Cardiac muscle cell (in vitro differentiated cells and primary cell): ENCODE measurements around the gene FGFR2. TPM values are rescaled to one million over a fixed set of nuclear protein-coding genes. Genes with fewer than 3 reads are reported as not detected.
"Not testable (repeated sequence)": the region's sequence is repeated elsewhere in the genome, so short reads cannot be mapped to it uniquely, and the experiment has no call there.

ENCODE experiments used
- DNase-seq, 2 donors: peaks; one replicate each; pipeline versions ENCODE4 v3.0.0 to v3.0.0-alpha.2; 2010 to 2017; ENCODE audit warnings: low read depth in 1 of 2, low spot score in 1 of 2
- H3K27ac ChIP-seq: fragments of 200-600 bp; sonication (generic); 2 replicates; pipeline ENCODE4 v1.5.1; 2016
- H3K27me3 ChIP-seq: fragments of 200-600 bp; sonication (generic); 2 replicates; pipeline ENCODE4 v1.6.0; 2016; ENCODE audit warnings: control low read depth
- H3K36me3 ChIP-seq: fragments of 200-600 bp; sonication (generic); 2 replicates; pipeline ENCODE4 v1.5.1; 2016; ENCODE audit warnings: control low read depth
- H3K4me1 ChIP-seq: fragments of 200-600 bp; sonication (generic); 2 replicates; pipeline ENCODE4 v1.8.1; 2017; ENCODE audit warnings: low read depth, mild to moderate bottlenecking, mixed run types
- H3K4me3 ChIP-seq: fragments of 200-600 bp; sonication (generic); 2 replicates; pipeline ENCODE4 v1.5.1; 2016; ENCODE audit warnings: mild to moderate bottlenecking
- H3K9me3 ChIP-seq: fragments of 200-600 bp; sonication (generic); 2 replicates; pipeline ENCODE4 v1.5.1; 2017; ENCODE audit warnings: low read depth, mild to moderate bottlenecking, control low read depth
- CTCF ChIP-seq: IDR thresholded peaks from 2 replicates; pipeline ENCODE4 v1.5.1; 2012; ENCODE audit warnings: low read depth, mild to moderate bottlenecking, low read length
- polyA plus RNA-seq: library from polyadenylated mRNA; unstranded; fragments of >200 nt; fragmentation: Nextera tagmentation; extraction: Ambion mirVana; gene quantifications from 2 replicates; pipeline ENCODE4 v1.2.1, GENCODE V29; 2016
- total RNA-seq: library from RNA; depleted of rRNA; stranded (reverse); fragments of >200 nt; gene quantifications from 2 replicates; pipeline ENCODE4 v1.2.3, GENCODE V29; 2016

FGFR2 gene
- total and polyA plus RNA-seq, 2 experiments from 2014 or later, result 47.5 to 50.6 TPM

GRCh38 chr10:121558238-121558637 is 40.0 kb downstream of the FGFR2 start:
- Histone ChIP-seq H3K27me3 (no peaks in the 10 kb centered on the region), H3K27ac (no peak overlapping the region), H3K4me1 (peaks cover 29% of the 10 kb centered on the region), H3K4me3 (no peak overlapping the region), H3K9me3 (no peaks in the 10 kb centered on the region), H3K36me3 (no peaks in the 10 kb centered on the region)
- DNase-seq, result no peak
- TF ChIP-seq CTCF, result no peak

GRCh38 chr10:121556918-121557573 is 41.2 kb downstream of the FGFR2 start:
- Histone ChIP-seq H3K27me3 (no peaks in the 10 kb centered on the region), H3K9me3 (no peaks in the 10 kb centered on the region), H3K36me3 (no peaks in the 10 kb centered on the region), H3K4me1 (peaks cover 29% of the 10 kb centered on the region), H3K27ac (peak overlapping the region; percentile 65), H3K4me3 (no peak overlapping the region)
- TF ChIP-seq CTCF, result no peak
- DNase-seq, result no peak

- Histone ChIP-seq H3K36me3 (peaks cover 1% of the 10 kb centered on the region), H3K4me1 (peaks cover 29% of the 10 kb centered on the region), H3K4me3 (no peak overlapping the region), H3K27me3 (no peaks in the 10 kb centered on the region), H3K27ac (peak overlapping the region; percentile 65), H3K9me3 (no peaks in the 10 kb centered on the region)
- no peak for TF ChIP-seq CTCF
- DNase-seq, result no peak
Observed at GRCh38 chr10:121556455-121556854, 41.8 kb downstream of the FGFR2 start.

GRCh38 chr10:121554916-121555315 is 43.3 kb downstream of the FGFR2 start:
- Histone ChIP-seq H3K36me3 (peaks cover 15% of the 10 kb centered on the region), H3K4me1 (peaks cover 29% of the 10 kb centered on the region)
- not testable (repeated sequence) for H3K9me3 ChIP-seq, H3K27ac ChIP-seq, H3K4me3 ChIP-seq, DNase-seq, H3K27me3 ChIP-seq

GRCh38 chr10:121553511-121554264 is 44.6 kb downstream of the FGFR2 start:
- no peak for TF ChIP-seq CTCF
- Histone ChIP-seq H3K36me3 (peaks cover 21% of the 10 kb centered on the region), H3K9me3 (no peaks in the 10 kb centered on the region), H3K4me1 (peaks cover 20% of the 10 kb centered on the region), H3K4me3 (no peak overlapping the region), H3K27ac (no peak overlapping the region), H3K27me3 (no peaks in the 10 kb centered on the region)
- no peak for DNase-seq

- peaks cover 21% of the 10 kb centered on the region for H3K36me3 ChIP-seq
- H3K27me3 ChIP-seq, result no peaks in the 10 kb centered on the region
- H3K4me3 ChIP-seq, result no peak overlapping the region
- no peak overlapping the region for H3K27ac ChIP-seq
- no peaks in the 10 kb centered on the region for H3K9me3 ChIP-seq
- no peak for DNase-seq
- no peak for TF ChIP-seq CTCF
- H3K4me1 ChIP-seq, result peaks cover 20% of the 10 kb centered on the region
Observed at GRCh38 chr10:121552746-121553145, 45.5 kb downstream of the FGFR2 start.
